Osteoblast (primary cell): Measurements from ENCODE around the gene INTU. TPM values are rescaled to one million over a fixed set of nuclear protein-coding genes. Genes with fewer than 3 reads are reported as not detected.

Source experiments
- DNase-seq: peaks from one replicate; pipeline ENCODE4 v3.0.0; 2011; ENCODE audit warnings: low spot score, mixed read lengths; ENCODE audit not compliant: insufficient read length; ENCODE audit errors: missing footprints
- H2AFZ ChIP-seq: 2 replicates; pipeline ENCODE4 v1.6.0; 2011; ENCODE audit warnings: mild to moderate bottlenecking, low read length
- H3K27ac ChIP-seq: 2 replicates; pipeline ENCODE4 v1.5.1; 2011; ENCODE audit warnings: mild to moderate bottlenecking, low read depth, low read length, moderate library complexity
- H3K27me3 ChIP-seq: 2 replicates; pipeline ENCODE4 v1.6.0; 2012; ENCODE audit warnings: mild to moderate bottlenecking, control low read depth, inconsistent platforms, low read length, moderate library complexity; ENCODE audit not compliant: insufficient read depth
- H3K36me3 ChIP-seq: 2 replicates; pipeline ENCODE4 v1.5.1; 2011; ENCODE audit warnings: mild to moderate bottlenecking, low read length, control low read depth, moderate library complexity; ENCODE audit not compliant: insufficient read depth
- H3K4me1 ChIP-seq: 2 replicates; pipeline ENCODE4 v1.5.1; 2011; ENCODE audit warnings: mild to moderate bottlenecking, low read length, control low read depth, moderate library complexity; ENCODE audit not compliant: insufficient read depth
- H3K4me2 ChIP-seq: 2 replicates; pipeline ENCODE4 v1.6.0; 2011; ENCODE audit warnings: mild to moderate bottlenecking, low read length; ENCODE audit not compliant: insufficient read depth
- H3K4me3 ChIP-seq: fragments of 200-600 bp; sonication (generic); 3 replicates; pipeline ENCODE4 v1.5.1; 2012; ENCODE audit warnings: mild to moderate bottlenecking, low read length, inconsistent platforms; ENCODE audit not compliant: insufficient read depth
- H3K79me2 ChIP-seq: 2 replicates; pipeline ENCODE4 v1.6.0; 2012; ENCODE audit warnings: mild to moderate bottlenecking, low read length, control low read depth, inconsistent platforms; ENCODE audit not compliant: insufficient read depth
- H3K9me3 ChIP-seq: 2 replicates; pipeline ENCODE4 v1.5.1; 2011; ENCODE audit warnings: low read depth, low read length, control low read depth
- H4K20me1 ChIP-seq: 2 replicates; pipeline ENCODE4 v1.6.0; 2012; ENCODE audit warnings: mild to moderate bottlenecking, low read length, control low read depth; ENCODE audit not compliant: insufficient read depth
- total RNA-seq: library from RNA; depleted of rRNA; stranded (reverse); fragments of >200 nt; gene quantifications from 2 replicates; pipeline ENCODE4 v1.2.3, GENCODE V29; 2012
- TF ChIP-seq, protein P1 (sequence below): IDR thresholded peaks from 2 replicates; pipeline ENCODE4 v1.5.1; 2011; ENCODE audit warnings: mild to moderate bottlenecking, low read depth, low read length, moderate library complexity; ENCODE audit errors: extremely low read depth

The INTU gene
- total RNA-seq, 1 donor = 7.6 TPM

DNA sequence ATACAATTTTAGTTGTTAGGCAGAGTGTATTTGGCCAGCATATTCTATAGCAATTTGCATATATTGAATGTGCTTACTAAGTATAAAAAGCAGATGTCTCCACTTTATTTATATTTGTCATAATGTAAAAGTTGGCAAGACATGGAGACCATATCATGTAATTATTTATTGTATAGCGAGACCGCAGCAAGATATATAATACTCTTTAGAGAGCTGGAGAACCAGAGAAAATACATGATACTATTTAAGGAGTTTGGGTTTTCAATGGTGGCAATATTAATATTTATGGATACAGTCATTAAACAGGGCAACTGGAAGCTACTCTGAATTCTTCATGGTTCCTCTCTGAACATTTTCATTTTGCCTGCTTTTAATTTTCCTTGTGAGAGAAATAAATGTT lies 35.0 kb downstream of the INTU start:
- Histone ChIP-seq H3K4me1 (no peaks in the 10 kb centered on the region), H3K9me3 (no peaks in the 10 kb centered on the region), H3K4me2 (no peak overlapping the region), H3K36me3 (no peaks in the 10 kb centered on the region), H3K4me3 (no peak overlapping the region), H3K27ac (no peak overlapping the region), H3K79me2 (no peaks in the 10 kb centered on the region), H4K20me1 (no peaks in the 10 kb centered on the region), H2AFZ (no peak overlapping the region), H3K27me3 (no peaks in the 10 kb centered on the region)
- no peak for DNase-seq
- TF ChIP-seq, protein P1, sequence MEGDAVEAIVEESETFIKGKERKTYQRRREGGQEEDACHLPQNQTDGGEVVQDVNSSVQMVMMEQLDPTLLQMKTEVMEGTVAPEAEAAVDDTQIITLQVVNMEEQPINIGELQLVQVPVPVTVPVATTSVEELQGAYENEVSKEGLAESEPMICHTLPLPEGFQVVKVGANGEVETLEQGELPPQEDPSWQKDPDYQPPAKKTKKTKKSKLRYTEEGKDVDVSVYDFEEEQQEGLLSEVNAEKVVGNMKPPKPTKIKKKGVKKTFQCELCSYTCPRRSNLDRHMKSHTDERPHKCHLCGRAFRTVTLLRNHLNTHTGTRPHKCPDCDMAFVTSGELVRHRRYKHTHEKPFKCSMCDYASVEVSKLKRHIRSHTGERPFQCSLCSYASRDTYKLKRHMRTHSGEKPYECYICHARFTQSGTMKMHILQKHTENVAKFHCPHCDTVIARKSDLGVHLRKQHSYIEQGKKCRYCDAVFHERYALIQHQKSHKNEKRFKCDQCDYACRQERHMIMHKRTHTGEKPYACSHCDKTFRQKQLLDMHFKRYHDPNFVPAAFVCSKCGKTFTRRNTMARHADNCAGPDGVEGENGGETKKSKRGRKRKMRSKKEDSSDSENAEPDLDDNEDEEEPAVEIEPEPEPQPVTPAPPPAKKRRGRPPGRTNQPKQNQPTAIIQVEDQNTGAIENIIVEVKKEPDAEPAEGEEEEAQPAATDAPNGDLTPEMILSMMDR = no peak

DNA sequence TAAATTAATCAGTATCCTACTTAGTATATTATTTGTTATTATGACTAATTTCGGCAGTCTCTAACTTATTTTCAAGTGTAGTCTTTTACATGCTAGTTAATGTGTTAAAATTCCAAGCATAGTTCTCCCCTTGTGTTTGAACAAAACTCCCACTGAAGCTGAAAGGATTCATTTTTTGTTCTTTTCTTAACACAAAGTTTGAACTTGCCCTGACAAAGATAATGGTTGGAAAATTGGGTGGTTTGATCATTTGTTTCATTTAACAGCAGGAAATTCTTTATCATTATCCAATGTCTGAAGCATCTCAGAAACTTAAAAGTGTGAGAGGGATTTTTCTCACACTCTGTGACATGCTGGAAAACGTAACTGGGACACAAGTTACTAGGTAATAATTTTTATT lies 36.0 kb downstream of the INTU start:
- Histone ChIP-seq H3K4me1 (no peaks in the 10 kb centered on the region), H2AFZ (no peak overlapping the region), H3K4me3 (no peak overlapping the region), H3K36me3 (no peaks in the 10 kb centered on the region), H3K79me2 (no peaks in the 10 kb centered on the region), H3K4me2 (no peak overlapping the region), H3K9me3 (no peaks in the 10 kb centered on the region), H3K27ac (no peak overlapping the region), H4K20me1 (no peaks in the 10 kb centered on the region), H3K27me3 (no peaks in the 10 kb centered on the region)
- DNase-seq = no peak
- TF ChIP-seq, protein P1 = no peak

DNA sequence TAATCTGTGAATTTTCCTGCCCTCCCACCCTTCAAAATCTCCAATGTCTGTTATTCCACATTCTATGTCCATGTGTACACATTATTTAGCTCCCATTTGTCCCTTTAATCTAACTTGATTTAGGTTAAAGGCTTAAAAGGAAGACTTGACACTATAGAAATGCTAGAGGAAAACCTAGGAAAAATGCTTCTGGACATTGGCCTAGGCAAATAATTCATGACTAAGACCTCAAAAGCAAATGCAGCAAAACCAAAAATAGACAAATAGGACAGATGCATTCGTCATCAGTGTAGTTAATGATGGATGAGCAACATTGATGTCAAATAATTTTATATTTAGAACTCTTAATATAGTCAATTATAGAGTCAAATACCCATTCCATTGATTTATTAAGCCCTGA lies 36.9 kb downstream of the INTU start:
- no peaks in the 10 kb centered on the region for H3K36me3 ChIP-seq
- no peaks in the 10 kb centered on the region for H3K79me2 ChIP-seq
- H3K9me3 ChIP-seq = no peaks in the 10 kb centered on the region
- no peak overlapping the region for H3K27ac ChIP-seq
- H3K4me3 ChIP-seq = no peak overlapping the region
- no peaks in the 10 kb centered on the region for H4K20me1 ChIP-seq
- DNase-seq = no peak
- no peaks in the 10 kb centered on the region for H3K27me3 ChIP-seq
- no peak overlapping the region for H2AFZ ChIP-seq
- no peaks in the 10 kb centered on the region for H3K4me1 ChIP-seq
- TF ChIP-seq, protein P1 = no peak
- no peak overlapping the region for H3K4me2 ChIP-seq

DNA sequence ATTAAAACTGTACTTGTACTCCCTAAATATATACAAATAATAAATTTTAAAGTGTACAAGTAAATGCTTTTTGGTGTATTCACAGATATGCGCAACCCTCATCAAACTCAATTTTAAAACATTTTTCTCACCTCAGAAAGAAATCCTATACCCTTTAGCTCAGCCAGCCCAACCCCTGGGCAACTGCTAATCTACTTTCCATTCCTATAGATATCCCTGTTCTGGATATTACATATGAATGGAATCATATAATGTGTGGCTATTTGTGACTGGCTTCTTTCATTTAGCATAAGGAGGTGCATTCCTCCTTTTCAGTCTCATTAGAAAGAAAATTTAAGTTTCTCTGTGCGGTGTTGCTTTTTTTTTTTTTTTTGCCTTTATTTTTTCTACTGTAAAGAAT lies 39.4 kb downstream of the INTU start:
- Histone ChIP-seq H3K36me3 (no peaks in the 10 kb centered on the region), H3K79me2 (no peaks in the 10 kb centered on the region), H3K4me3 (no peak overlapping the region), H4K20me1 (no peaks in the 10 kb centered on the region), H3K27me3 (no peaks in the 10 kb centered on the region), H3K4me2 (no peak overlapping the region), H3K27ac (no peak overlapping the region), H2AFZ (no peak overlapping the region), H3K9me3 (no peaks in the 10 kb centered on the region), H3K4me1 (no peaks in the 10 kb centered on the region)
- no peak for DNase-seq
- TF ChIP-seq, protein P1 = no peak
